Small intestine (tissue), 7 donors: Measurements from ENCODE around the gene DNAJC7. TPM values are rescaled to one million over a fixed set of nuclear protein-coding genes. Genes with fewer than 3 reads are reported as not detected.
A peak's percentile ranks its signal among the peaks of the same experiment; 100 is the strongest.

Experiments
- DNase-seq, 2 donors: peaks; one replicate each; pipeline versions ENCODE4 v3.0.0 to v3.0.0-alpha.2; 2013
- FAIRE-seq: peaks from 2 replicates; lab custom pipeline; 2012; peaks lifted over from hg19 to GRCh38; lab: Jason Lieb, UNC
- H3K27ac ChIP-seq, 3 donors: one replicate each; pipeline ENCODE4 v1.5.1; 2013; ENCODE audit warnings: low read length in 2 of 3, mild to moderate bottlenecking in 2 of 3, control low read depth in 1 of 3, inconsistent platforms in 1 of 3, low read depth in 1 of 3, moderate library complexity in 1 of 3
- H3K27me3 ChIP-seq, 3 donors: one replicate each; pipeline ENCODE4 v1.6.1; 2013; ENCODE audit warnings: low read length in 3 of 3, inconsistent platforms in 1 of 3; ENCODE audit not compliant: control insufficient read depth in 3 of 3, insufficient read depth in 3 of 3
- H3K36me3 ChIP-seq, 3 donors: one replicate each; pipeline ENCODE4 v1.6.1; 2013; ENCODE audit warnings: low read length in 3 of 3, inconsistent platforms in 1 of 3, low read depth in 1 of 3, mild to moderate bottlenecking in 1 of 3, moderate library complexity in 1 of 3; ENCODE audit not compliant: control insufficient read depth in 3 of 3, insufficient read depth in 2 of 3
- H3K4me1 ChIP-seq, 3 donors: one replicate each; pipeline ENCODE4 v1.6.1; 2013; ENCODE audit warnings: low read length in 2 of 3, inconsistent platforms in 1 of 3, low read depth in 1 of 3, mild to moderate bottlenecking in 1 of 3, moderate library complexity in 1 of 3; ENCODE audit not compliant: control insufficient read depth in 3 of 3, insufficient read depth in 2 of 3
- H3K4me3 ChIP-seq, 3 donors: one replicate each; pipeline ENCODE4 v1.5.1; 2013; ENCODE audit warnings: low read length in 3 of 3, control low read depth in 1 of 3, inconsistent platforms in 1 of 3, low read depth in 1 of 3, mild to moderate bottlenecking in 1 of 3, moderate library complexity in 1 of 3
- H3K9me3 ChIP-seq, 2 donors: one replicate each; pipeline ENCODE4 v1.6.1; 2013; ENCODE audit warnings: low read depth in 1 of 2, low read length in 1 of 2; ENCODE audit not compliant: control insufficient read depth in 2 of 2, insufficient read depth in 1 of 2
- WGBS, 3 donors: extraction: QIAGEN DNeasy Blood & Tissue Kit; methylation state at CpG; one replicate each; pipeline ENCODE4 v1.1.7; 2013; 5-methylcytosine and 5-hydroxymethylcytosine counted together
- polyA plus RNA-seq, 4 donors: library from polyadenylated mRNA; stranded (reverse) in 3 of 4; unstranded in 1 of 4; fragments of 200-250 nt in 3 of 4; fragments of 120-200 nt in 1 of 4; gene quantifications; one replicate each; pipeline versions ENCODE4 v1.2.1 to v1.2.3, GENCODE V29; 2013
- donor health status: healthy with polysubstance abuse.
- donor health status: control.
- donor health status: control.
- donor health status: Bipolar disorder and iron deficiency.
- donor health status: healthy.

Gene DNAJC7
- polyA plus RNA-seq, 4 donors: 70.0 to 91.2 (median 74.7) TPM

- Histone ChIP-seq H3K9me3 (no peaks in the 10 kb centered on the region), H3K27ac (no peak overlapping the region), H3K4me1 (peaks cover 0 to 34% (median 0%) of the 10 kb centered on the region in 3 donors), H3K36me3 (peaks cover 0 to 2% (median 0%) of the 10 kb centered on the region in 3 donors), H3K27me3 (no peaks in the 10 kb centered on the region), H3K4me3 (no peak overlapping the region)
- FAIRE-seq (no peak), DNase-seq (peak in 1 of 2 donors; percentile 28)
- WGBS, 3 donors: 32 to 68% (median 39%) methylated on average over 5 of the region's 5 CpGs
Measured at GRCh38 chr17:41962111-41962510, 55.1 kb downstream of the DNAJC7 start.

- H3K36me3 ChIP-seq: peaks cover 0 to 2% (median 0%) of the 10 kb centered on the region in 3 donors
- peak in 1 of 2 donors; percentile 24 for DNase-seq
- peaks cover 0 to 28% (median 0%) of the 10 kb centered on the region in 3 donors for H3K4me1 ChIP-seq
- FAIRE-seq: no peak
- H3K27ac ChIP-seq: no peak overlapping the region
- H3K27me3 ChIP-seq: no peaks in the 10 kb centered on the region
- no peak overlapping the region for H3K4me3 ChIP-seq
- H3K9me3 ChIP-seq: no peaks in the 10 kb centered on the region
- 63 to 75% (median 69%) methylated on average over 17 of the region's 17 CpGs for WGBS, 3 donors
Measured at GRCh38 chr17:41959336-41960095, 57.7 kb downstream of the DNAJC7 start.

- no peak for DNase-seq
- no peak overlapping the region for H3K27ac ChIP-seq
- H3K27me3 ChIP-seq: no peaks in the 10 kb centered on the region
- H3K36me3 ChIP-seq: peaks cover 0 to 2% (median 0%) of the 10 kb centered on the region in 3 donors
- WGBS, 3 donors: 64 to 84% (median 82%) methylated on average over 2 of the region's 2 CpGs
- no peak overlapping the region for H3K4me3 ChIP-seq
- no peak for FAIRE-seq
- H3K9me3 ChIP-seq: no peaks in the 10 kb centered on the region
- peaks cover 0 to 28% (median 0%) of the 10 kb centered on the region in 3 donors for H3K4me1 ChIP-seq
Measured at GRCh38 chr17:41959030-41959335, 58.3 kb downstream of the DNAJC7 start.

- Histone ChIP-seq H3K4me3 (no peak overlapping the region), H3K36me3 (peaks cover 0 to 2% (median 0%) of the 10 kb centered on the region in 3 donors), H3K27ac (peak overlapping the region in 1 of 3 donors; percentile 21), H3K4me1 (peaks cover 0 to 28% (median 0%) of the 10 kb centered on the region in 3 donors), H3K9me3 (no peaks in the 10 kb centered on the region), H3K27me3 (no peaks in the 10 kb centered on the region)
- FAIRE-seq: no peak
- DNase-seq: peak in 1 of 2 donors; percentile 63
- WGBS, 3 donors: 43 to 72% (median 58%) methylated on average over 6 of the region's 6 CpGs
Measured at GRCh38 chr17:41957869-41958439, 59.3 kb downstream of the DNAJC7 start.

- DNase-seq (peak in 1 of 2 donors; percentile 39), FAIRE-seq (no peak)
- H3K27me3 ChIP-seq: no peaks in the 10 kb centered on the region
- peaks cover 0 to 22% (median 0%) of the 10 kb centered on the region in 3 donors for H3K4me1 ChIP-seq
- H3K27ac ChIP-seq: peak overlapping the region in 1 of 3 donors; percentile 21
- H3K4me3 ChIP-seq: no peak overlapping the region
- no peaks in the 10 kb centered on the region for H3K9me3 ChIP-seq
- WGBS, 3 donors: 64 to 72% (median 67%) methylated on average over 11 of the region's 11 CpGs
- peaks cover 0 to 2% (median 0%) of the 10 kb centered on the region in 3 donors for H3K36me3 ChIP-seq
Measured at GRCh38 chr17:41957031-41957868, 60.0 kb downstream of the DNAJC7 start.

GRCh38 chr17:41956522-41956921 lies 60.7 kb downstream of the DNAJC7 start:
- FAIRE-seq (no peak), DNase-seq (no peak)
- Histone ChIP-seq H3K36me3 (peaks cover 0 to 2% (median 0%) of the 10 kb centered on the region in 3 donors), H3K4me1 (peaks cover 0 to 17% (median 0%) of the 10 kb centered on the region in 3 donors), H3K9me3 (no peaks in the 10 kb centered on the region), H3K27ac (no peak overlapping the region), H3K4me3 (no peak overlapping the region), H3K27me3 (no peaks in the 10 kb centered on the region)
- WGBS, 3 donors: 86 to 95% (median 90%) methylated on average over 6 of the region's 6 CpGs

GRCh38 chr17:41948762-41949460 lies 68.3 kb downstream of the DNAJC7 start:
- no peak for FAIRE-seq
- WGBS, 3 donors: 80 to 84% (median 82%) methylated on average over 11 of the region's 11 CpGs
- no peak overlapping the region for H3K4me3 ChIP-seq

More at GRCh38 chr17:41948762-41949460, 68.3 kb downstream of the DNAJC7 start:
- Histone ChIP-seq H3K9me3 (no peaks in the 10 kb centered on the region), H3K27me3 (no peaks in the 10 kb centered on the region), H3K36me3 (peaks cover 0 to 4% (median 0%) of the 10 kb centered on the region in 3 donors), H3K27ac (no peak overlapping the region), H3K4me1 (peaks cover 0 to 10% (median 0%) of the 10 kb centered on the region in 3 donors)
- no peak for DNase-seq
